ENCODE results near the gene IDH3A.

IDH3A gene

DNA sequence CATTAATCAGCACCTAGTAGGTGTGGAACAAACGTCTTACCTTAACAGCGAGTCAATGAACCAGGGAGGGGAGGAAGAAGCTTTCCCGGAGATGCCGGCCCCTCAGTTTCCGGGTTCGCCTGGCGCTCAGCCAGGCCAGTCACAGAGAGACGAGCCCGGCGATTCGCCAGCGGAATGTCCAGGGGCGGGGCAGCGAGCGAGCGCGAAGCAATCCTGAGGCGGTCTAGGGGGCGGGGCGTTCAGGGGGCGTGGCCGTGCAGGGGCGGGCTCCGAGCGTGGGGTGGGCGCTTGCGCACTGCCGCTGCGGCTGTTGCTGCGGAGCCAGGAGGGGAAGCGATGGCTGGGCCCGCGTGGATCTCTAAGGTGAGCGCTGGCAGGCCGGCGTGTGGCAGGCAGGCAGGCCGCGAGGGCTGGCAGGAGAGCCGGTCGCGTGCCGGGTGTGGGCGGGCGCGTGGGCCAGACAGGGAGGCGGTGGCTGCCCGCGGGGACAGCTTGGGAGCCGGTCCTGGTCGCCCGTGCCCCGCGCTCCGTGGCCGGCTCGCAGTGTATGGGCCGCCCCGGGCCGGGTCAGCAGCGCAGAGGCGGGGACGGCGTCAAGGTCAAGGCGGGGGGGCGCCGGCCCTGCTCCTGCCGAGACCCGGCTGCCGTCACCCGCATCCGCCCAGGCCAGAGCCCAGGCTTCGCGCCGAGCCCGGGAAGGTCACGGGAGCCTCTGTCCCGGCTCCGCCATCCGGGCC, at the start of gene IDH3A:
TSS of gene IDH3A (plus strand) at position 295 of the 737 bp plus-strand sequence. CDS start at position 337, 42 bp downstream.
- H3K27ac ChIP-seq (ENCODE audit: low read depth, low read length): 0 out of 2 replicates have a peak within 1 kb of the TSS, but pooled peaks have one; percentile 10
- H3K27me3 ChIP-seq (ENCODE audit: insufficient read depth, low read length): no peaks in the 10 kb centered on the region
- H3K36me3 ChIP-seq (ENCODE audit: insufficient read depth, low read length): no peaks in the 10 kb centered on the region
- H3K4me3 ChIP-seq (ENCODE audit: low read depth, low read length): peak within 1 kb of the TSS; percentile 80
- peak within 1 kb of the TSS; percentile 82 for H2AFZ ChIP-seq (ENCODE audit: low read length, unreplicated experiment)
- peaks cover 27% of the 10 kb centered on the region for H3K4me1 ChIP-seq (ENCODE audit: control insufficient read depth, insufficient read depth, low read length, unreplicated experiment)
- peaks cover 32% of the 10 kb centered on the region for H3K79me2 ChIP-seq (ENCODE audit: control insufficient read depth, insufficient read depth, low read length, unreplicated experiment)

- Histone ChIP-seq H3K4me3 (ENCODE audit: low read depth, low read length) (no peak overlapping the region), H3K27ac (ENCODE audit: low read depth, low read length) (no peak overlapping the region), H3K27me3 (ENCODE audit: insufficient read depth, low read length) (no peaks in the 10 kb centered on the region), H3K36me3 (ENCODE audit: insufficient read depth, low read length) (no peaks in the 10 kb centered on the region), H3K4me1 (ENCODE audit: control insufficient read depth, insufficient read depth, low read length, unreplicated experiment) (peaks cover 3% of the 10 kb centered on the region), H3K79me2 (ENCODE audit: control insufficient read depth, insufficient read depth, low read length, unreplicated experiment) (no peaks in the 10 kb centered on the region), H2AFZ (ENCODE audit: low read length, unreplicated experiment) (no peak overlapping the region)
These were observed 48.3 kb upstream of the IDH3A start for GRCh38 chr15:78100886-78101285.

- H3K27me3 ChIP-seq (ENCODE audit: insufficient read depth, low read length): no peaks in the 10 kb centered on the region
- H2AFZ ChIP-seq (ENCODE audit: low read length, unreplicated experiment): no peak overlapping the region
- H3K4me3 ChIP-seq (ENCODE audit: low read depth, low read length): no peak overlapping the region
- H3K79me2 ChIP-seq (ENCODE audit: control insufficient read depth, insufficient read depth, low read length, unreplicated experiment): no peaks in the 10 kb centered on the region
- no peak overlapping the region for H3K27ac ChIP-seq (ENCODE audit: low read depth, low read length)
- H3K4me1 ChIP-seq (ENCODE audit: control insufficient read depth, insufficient read depth, low read length, unreplicated experiment): peaks cover 6% of the 10 kb centered on the region
- no peaks in the 10 kb centered on the region for H3K36me3 ChIP-seq (ENCODE audit: insufficient read depth, low read length)
These were observed 47.6 kb upstream of the IDH3A start for GRCh38 chr15:78101423-78102105.

- Histone ChIP-seq H3K4me1 (ENCODE audit: control insufficient read depth, insufficient read depth, low read length, unreplicated experiment) (peaks cover 6% of the 10 kb centered on the region), H3K27me3 (ENCODE audit: insufficient read depth, low read length) (no peaks in the 10 kb centered on the region), H2AFZ (ENCODE audit: low read length, unreplicated experiment) (no peak overlapping the region), H3K79me2 (ENCODE audit: control insufficient read depth, insufficient read depth, low read length, unreplicated experiment) (no peaks in the 10 kb centered on the region), H3K4me3 (ENCODE audit: low read depth, low read length) (no peak overlapping the region), H3K27ac (ENCODE audit: low read depth, low read length) (no peak overlapping the region), H3K36me3 (ENCODE audit: insufficient read depth, low read length) (no peaks in the 10 kb centered on the region)
These were observed 47.0 kb upstream of the IDH3A start for GRCh38 chr15:78102211-78102610.

DNA sequence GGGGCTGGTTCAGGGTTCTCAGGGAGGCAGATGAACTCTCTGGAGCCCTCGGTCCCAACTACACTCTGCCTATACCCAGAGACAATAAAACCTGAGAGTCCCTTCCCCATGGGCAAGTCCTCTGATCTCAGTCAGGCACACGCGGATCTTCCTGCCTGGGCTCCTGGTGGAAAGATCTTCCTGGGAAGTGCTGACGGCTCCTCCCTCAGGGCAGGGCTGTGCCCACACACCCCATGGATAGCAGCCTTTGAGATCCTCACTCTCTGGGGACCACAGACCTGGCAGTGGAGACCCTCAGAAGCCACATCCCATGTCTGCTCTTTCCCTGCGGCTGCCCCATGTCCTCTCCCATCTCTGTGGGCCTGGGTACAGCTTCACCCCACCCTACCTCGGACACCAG, 46.4 kb upstream of the IDH3A start:
- H3K27ac ChIP-seq (ENCODE audit: low read depth, low read length): no peak overlapping the region
- H3K27me3 ChIP-seq (ENCODE audit: insufficient read depth, low read length): no peaks in the 10 kb centered on the region
- no peak overlapping the region for H2AFZ ChIP-seq (ENCODE audit: low read length, unreplicated experiment)
- H3K4me3 ChIP-seq (ENCODE audit: low read depth, low read length): no peak overlapping the region
- H3K79me2 ChIP-seq (ENCODE audit: control insufficient read depth, insufficient read depth, low read length, unreplicated experiment): no peaks in the 10 kb centered on the region
- H3K4me1 ChIP-seq (ENCODE audit: control insufficient read depth, insufficient read depth, low read length, unreplicated experiment): peaks cover 6% of the 10 kb centered on the region
- no peaks in the 10 kb centered on the region for H3K36me3 ChIP-seq (ENCODE audit: insufficient read depth, low read length)

DNA sequence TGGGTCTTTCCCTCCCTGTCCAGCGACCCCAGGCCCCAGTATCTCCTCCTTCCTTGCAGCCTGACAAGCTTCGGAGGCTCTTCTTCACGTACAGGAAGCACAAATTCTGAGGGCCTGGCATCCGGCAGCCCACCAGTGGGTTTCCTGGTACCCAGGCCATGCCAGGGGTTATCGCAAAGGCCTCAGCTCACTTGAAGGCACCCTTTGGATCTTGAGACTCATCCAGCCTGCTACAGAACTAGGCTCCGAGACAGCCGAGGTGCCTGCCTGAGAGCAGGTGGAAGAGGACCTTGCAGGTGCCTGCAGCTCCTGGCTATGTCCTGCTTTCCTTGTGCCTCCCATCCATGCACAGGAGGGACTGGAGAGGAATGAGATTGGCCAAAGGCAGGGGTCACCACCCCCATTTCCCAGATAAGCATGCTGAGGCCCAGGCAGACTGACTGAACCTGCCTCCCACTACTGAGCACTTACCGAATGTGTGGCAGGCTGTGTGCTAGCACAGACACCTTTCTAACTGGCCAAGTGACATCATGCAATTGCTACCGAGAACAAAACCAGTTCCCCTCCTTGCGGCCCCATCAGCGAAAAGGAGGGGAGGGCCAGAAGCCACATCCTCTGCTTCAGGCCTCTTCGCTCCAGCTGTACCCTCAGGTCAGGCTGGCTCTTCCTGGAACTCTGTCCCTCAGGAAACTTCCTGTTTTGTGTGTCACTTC, 45.6 kb upstream of the IDH3A start:
- Histone ChIP-seq H3K4me1 (ENCODE audit: control insufficient read depth, insufficient read depth, low read length, unreplicated experiment) (peaks cover 6% of the 10 kb centered on the region), H3K4me3 (ENCODE audit: low read depth, low read length) (no peak overlapping the region), H2AFZ (ENCODE audit: low read length, unreplicated experiment) (no peak overlapping the region), H3K27me3 (ENCODE audit: insufficient read depth, low read length) (no peaks in the 10 kb centered on the region), H3K27ac (ENCODE audit: low read depth, low read length) (no peak overlapping the region), H3K79me2 (ENCODE audit: control insufficient read depth, insufficient read depth, low read length, unreplicated experiment) (no peaks in the 10 kb centered on the region), H3K36me3 (ENCODE audit: insufficient read depth, low read length) (no peaks in the 10 kb centered on the region)

DNA sequence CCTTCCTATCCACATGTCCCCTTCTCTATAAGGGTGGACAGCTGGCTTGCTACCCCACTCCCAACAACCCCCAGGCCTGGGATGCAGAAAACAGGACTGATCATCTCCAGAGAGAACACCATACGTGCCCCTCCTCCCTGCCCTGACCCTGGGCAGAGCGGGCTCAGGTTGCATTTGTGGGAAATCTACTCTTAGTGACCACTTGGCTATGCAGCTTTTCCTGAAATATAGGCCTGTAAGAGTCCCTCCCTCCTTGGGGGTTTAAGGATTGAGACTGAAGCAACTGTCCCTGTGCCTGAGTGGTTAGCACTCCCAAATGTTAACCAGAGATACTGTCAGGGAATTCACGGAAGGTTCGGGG, 45.1 kb upstream of the IDH3A start:
- Histone ChIP-seq H3K27me3 (ENCODE audit: insufficient read depth, low read length) (no peaks in the 10 kb centered on the region), H3K27ac (ENCODE audit: low read depth, low read length) (no peak overlapping the region), H3K36me3 (ENCODE audit: insufficient read depth, low read length) (no peaks in the 10 kb centered on the region), H3K4me1 (ENCODE audit: control insufficient read depth, insufficient read depth, low read length, unreplicated experiment) (peaks cover 6% of the 10 kb centered on the region), H3K4me3 (ENCODE audit: low read depth, low read length) (no peak overlapping the region), H3K79me2 (ENCODE audit: control insufficient read depth, insufficient read depth, low read length, unreplicated experiment) (no peaks in the 10 kb centered on the region), H2AFZ (ENCODE audit: low read length, unreplicated experiment) (no peak overlapping the region)

- H3K27ac ChIP-seq (ENCODE audit: low read depth, low read length): no peak overlapping the region
- H3K4me1 ChIP-seq (ENCODE audit: control insufficient read depth, insufficient read depth, low read length, unreplicated experiment): peaks cover 6% of the 10 kb centered on the region
- no peak overlapping the region for H2AFZ ChIP-seq (ENCODE audit: low read length, unreplicated experiment)
- no peak overlapping the region for H3K4me3 ChIP-seq (ENCODE audit: low read depth, low read length)
- no peaks in the 10 kb centered on the region for H3K27me3 ChIP-seq (ENCODE audit: insufficient read depth, low read length)
- no peaks in the 10 kb centered on the region for H3K79me2 ChIP-seq (ENCODE audit: control insufficient read depth, insufficient read depth, low read length, unreplicated experiment)
- no peaks in the 10 kb centered on the region for H3K36me3 ChIP-seq (ENCODE audit: insufficient read depth, low read length)
These were observed 44.3 kb upstream of the IDH3A start for GRCh38 chr15:78104566-78105475.

DNA sequence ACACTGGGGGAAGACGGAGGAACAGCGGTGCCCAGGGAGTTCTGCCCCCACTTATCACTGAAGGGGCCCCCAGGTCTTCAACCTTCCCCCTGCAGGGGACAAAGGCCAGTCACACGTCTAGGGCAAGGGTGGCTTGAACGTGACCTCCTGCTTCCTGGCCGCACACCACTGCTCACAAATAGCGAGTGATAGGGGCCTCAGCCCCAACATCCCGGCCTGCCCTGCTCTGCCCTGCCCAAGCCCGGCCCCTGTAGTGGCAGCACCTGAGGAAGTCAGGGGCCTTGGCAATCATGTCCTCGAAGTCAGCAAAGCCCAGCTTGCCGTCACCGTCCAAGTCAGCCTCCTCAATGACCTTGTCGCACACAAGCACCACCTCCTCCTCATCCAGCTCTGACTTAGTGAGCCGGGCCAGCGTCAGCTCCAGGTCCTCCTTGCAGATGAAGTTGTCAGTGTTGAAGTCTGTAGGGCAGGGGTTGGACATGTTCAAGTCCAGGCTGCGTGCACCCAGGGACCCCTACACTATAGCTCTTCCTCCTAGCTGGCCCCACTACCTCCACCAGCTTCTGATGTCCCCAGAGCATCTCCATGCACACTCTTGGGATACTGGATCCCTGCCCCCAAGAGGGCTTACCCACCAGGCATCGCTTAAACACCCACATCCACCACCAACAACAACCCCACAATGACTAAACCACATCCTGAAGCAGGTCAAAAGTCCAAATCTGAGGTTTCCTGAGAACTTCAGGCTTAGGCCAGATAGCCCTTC, 43.5 kb upstream of the IDH3A start:
- Histone ChIP-seq H3K4me1 (ENCODE audit: control insufficient read depth, insufficient read depth, low read length, unreplicated experiment) (peaks cover 6% of the 10 kb centered on the region), H2AFZ (ENCODE audit: low read length, unreplicated experiment) (no peak overlapping the region), H3K36me3 (ENCODE audit: insufficient read depth, low read length) (no peaks in the 10 kb centered on the region), H3K79me2 (ENCODE audit: control insufficient read depth, insufficient read depth, low read length, unreplicated experiment) (no peaks in the 10 kb centered on the region), H3K4me3 (ENCODE audit: low read depth, low read length) (no peak overlapping the region), H3K27me3 (ENCODE audit: insufficient read depth, low read length) (no peaks in the 10 kb centered on the region), H3K27ac (ENCODE audit: low read depth, low read length) (no peak overlapping the region)
